Measurements from ENCODE around the gene ZNF211.

GRCh38 chr19:57623091-57623490 lies 9.9 kb upstream of the ZNF211 start:
- TF ChIP-seq, protein P1, sequence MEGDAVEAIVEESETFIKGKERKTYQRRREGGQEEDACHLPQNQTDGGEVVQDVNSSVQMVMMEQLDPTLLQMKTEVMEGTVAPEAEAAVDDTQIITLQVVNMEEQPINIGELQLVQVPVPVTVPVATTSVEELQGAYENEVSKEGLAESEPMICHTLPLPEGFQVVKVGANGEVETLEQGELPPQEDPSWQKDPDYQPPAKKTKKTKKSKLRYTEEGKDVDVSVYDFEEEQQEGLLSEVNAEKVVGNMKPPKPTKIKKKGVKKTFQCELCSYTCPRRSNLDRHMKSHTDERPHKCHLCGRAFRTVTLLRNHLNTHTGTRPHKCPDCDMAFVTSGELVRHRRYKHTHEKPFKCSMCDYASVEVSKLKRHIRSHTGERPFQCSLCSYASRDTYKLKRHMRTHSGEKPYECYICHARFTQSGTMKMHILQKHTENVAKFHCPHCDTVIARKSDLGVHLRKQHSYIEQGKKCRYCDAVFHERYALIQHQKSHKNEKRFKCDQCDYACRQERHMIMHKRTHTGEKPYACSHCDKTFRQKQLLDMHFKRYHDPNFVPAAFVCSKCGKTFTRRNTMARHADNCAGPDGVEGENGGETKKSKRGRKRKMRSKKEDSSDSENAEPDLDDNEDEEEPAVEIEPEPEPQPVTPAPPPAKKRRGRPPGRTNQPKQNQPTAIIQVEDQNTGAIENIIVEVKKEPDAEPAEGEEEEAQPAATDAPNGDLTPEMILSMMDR (conservative IDR thresholded peaks at IDR 0.05; ENCODE audit: low read length), result no peak
- TF ChIP-seq EZH2phosphoT487 (IDR thresholded peaks at IDR 0.05; ENCODE audit: borderline replicate concordance, low read depth, low read length), result no peak

Data from OCI-LY7 (cell line).